Activated naive CD8-positive, alpha-beta T cell treated with anti-CD3 and anti-CD28 coated beads, Interleukin-2, amount 50 U/mL, for 24 hours (primary cell): Measurements from ENCODE around the gene ZNF385C.

Experiments
- ATAC-seq: fragments of 150-1000 bp; cut with Tn5 transposase; one replicate; pipeline ENCODE4 v1.10.0; 2021
- DNase-seq: peaks from one replicate; pipeline ENCODE4 v3.0.0; 2021
- H3K27ac Mint-ChIP-seq: one replicate; pipeline ENCODE4 v1.8.0; 2021; ENCODE audit warnings: mild to moderate bottlenecking, mixed read lengths
- H3K27me3 Mint-ChIP-seq: one replicate; pipeline ENCODE4 v1.8.0; 2021; ENCODE audit warnings: mixed read lengths
- H3K36me3 Mint-ChIP-seq: one replicate; pipeline ENCODE4 v1.8.0; 2021; ENCODE audit warnings: low read depth, mixed read lengths
- H3K4me1 Mint-ChIP-seq: one replicate; pipeline ENCODE4 v1.8.0; 2021; ENCODE audit warnings: mixed read lengths
- H3K4me3 Mint-ChIP-seq: one replicate; pipeline ENCODE4 v1.8.0; 2021; ENCODE audit warnings: mild to moderate bottlenecking, moderate library complexity, mixed read lengths
- H3K9me3 Mint-ChIP-seq: one replicate; pipeline ENCODE4 v1.8.0; 2021; ENCODE audit warnings: mixed read lengths

The ZNF385C gene

GRCh38 chr17:41982026-41982760 lies 116.1 kb downstream of the ZNF385C start:
- H3K4me1 Mint-ChIP-seq, result peaks cover 6% of the 10 kb centered on the region
- H3K4me3 Mint-ChIP-seq, result no peak overlapping the region
- peaks cover 57% of the 10 kb centered on the region for H3K36me3 Mint-ChIP-seq
- DNase-seq (no peak), ATAC-seq (no peak)
- peak overlapping the region; percentile 27 for H3K27ac Mint-ChIP-seq
- no peaks in the 10 kb centered on the region for H3K27me3 Mint-ChIP-seq
- no peaks in the 10 kb centered on the region for H3K9me3 Mint-ChIP-seq

- H3K9me3 Mint-ChIP-seq, result no peaks in the 10 kb centered on the region
- H3K4me1 Mint-ChIP-seq, result no peaks in the 10 kb centered on the region
- H3K4me3 Mint-ChIP-seq, result no peak overlapping the region
- no peaks in the 10 kb centered on the region for H3K27me3 Mint-ChIP-seq
- ATAC-seq (no peak), DNase-seq (no peak)
- H3K36me3 Mint-ChIP-seq, result peaks cover 56% of the 10 kb centered on the region
- no peak overlapping the region for H3K27ac Mint-ChIP-seq
Measured at GRCh38 chr17:41977991-41978390, 120.3 kb downstream of the ZNF385C start.

DNA sequence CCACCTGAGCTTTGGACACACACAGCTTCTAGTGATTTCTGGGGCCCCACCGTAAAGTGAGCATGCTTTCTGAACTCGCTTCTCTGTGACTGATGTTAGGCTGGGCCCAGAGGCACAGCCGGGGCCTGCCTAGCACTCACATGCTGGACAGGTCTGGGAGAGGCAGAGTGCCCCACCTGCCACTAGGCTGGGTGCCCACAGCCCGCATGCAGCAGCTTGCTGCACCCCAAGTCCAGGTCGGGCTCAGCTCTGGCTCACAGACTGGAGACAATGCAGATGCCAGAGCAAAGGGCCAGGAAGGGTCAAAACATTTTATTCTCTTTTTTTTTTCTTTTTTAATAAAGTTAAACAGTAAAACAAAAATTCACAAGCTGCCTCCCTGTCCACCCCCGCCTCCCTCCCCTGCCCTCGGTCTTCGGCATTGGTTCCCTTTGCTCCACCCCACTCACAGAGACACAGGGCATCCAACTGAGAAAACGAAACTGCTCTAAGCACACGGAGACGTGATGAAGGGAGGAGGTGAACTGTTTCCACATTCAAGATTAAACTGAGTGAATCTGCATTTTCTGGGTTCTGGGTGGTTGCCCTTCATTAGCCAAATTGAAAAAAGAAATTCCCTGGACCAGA lies 122.0 kb downstream of the ZNF385C start:
- DNase-seq, result no peak
- ATAC-seq, result no peak
- Mint-ChIP-seq H3K27me3 (no peaks in the 10 kb centered on the region), H3K4me1 (peaks cover 2% of the 10 kb centered on the region), H3K4me3 (no peak overlapping the region), H3K9me3 (no peaks in the 10 kb centered on the region), H3K36me3 (peaks cover 51% of the 10 kb centered on the region), H3K27ac (peak overlapping the region; percentile 39)
